Measurements from ENCODE around the gene PNPLA6.

DNA sequence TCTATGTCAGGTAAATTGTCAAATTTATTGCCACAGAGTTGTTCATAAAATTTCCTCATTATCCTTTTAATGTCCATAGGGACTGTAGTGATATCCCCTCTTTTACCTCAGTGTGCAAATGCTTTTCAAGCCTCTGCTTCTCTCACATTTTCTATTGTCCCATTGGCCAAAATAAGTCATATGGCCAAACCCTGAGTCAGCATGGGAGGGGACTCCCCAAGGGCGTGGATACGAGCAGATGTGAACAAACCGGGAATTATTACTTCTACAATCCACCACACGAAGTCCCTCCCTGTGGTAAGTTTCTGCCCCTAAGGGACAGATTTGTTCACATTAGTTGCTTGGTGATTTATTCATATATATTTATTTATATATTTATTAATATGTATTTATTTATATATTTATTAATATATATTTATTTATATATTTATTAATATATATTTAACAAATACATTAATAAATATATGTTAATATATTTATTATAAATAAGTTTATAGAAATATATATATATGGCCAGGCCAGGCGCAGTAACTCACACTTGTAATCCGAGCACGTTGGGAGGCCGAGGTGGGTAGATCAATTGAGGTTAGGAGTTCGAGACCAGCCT is 40.0 kb downstream of the PNPLA6 start:
- TF ChIP-seq POLR2A (IDR thresholded peaks at IDR 0.05), result no peak
- TF ChIP-seq, protein P1, sequence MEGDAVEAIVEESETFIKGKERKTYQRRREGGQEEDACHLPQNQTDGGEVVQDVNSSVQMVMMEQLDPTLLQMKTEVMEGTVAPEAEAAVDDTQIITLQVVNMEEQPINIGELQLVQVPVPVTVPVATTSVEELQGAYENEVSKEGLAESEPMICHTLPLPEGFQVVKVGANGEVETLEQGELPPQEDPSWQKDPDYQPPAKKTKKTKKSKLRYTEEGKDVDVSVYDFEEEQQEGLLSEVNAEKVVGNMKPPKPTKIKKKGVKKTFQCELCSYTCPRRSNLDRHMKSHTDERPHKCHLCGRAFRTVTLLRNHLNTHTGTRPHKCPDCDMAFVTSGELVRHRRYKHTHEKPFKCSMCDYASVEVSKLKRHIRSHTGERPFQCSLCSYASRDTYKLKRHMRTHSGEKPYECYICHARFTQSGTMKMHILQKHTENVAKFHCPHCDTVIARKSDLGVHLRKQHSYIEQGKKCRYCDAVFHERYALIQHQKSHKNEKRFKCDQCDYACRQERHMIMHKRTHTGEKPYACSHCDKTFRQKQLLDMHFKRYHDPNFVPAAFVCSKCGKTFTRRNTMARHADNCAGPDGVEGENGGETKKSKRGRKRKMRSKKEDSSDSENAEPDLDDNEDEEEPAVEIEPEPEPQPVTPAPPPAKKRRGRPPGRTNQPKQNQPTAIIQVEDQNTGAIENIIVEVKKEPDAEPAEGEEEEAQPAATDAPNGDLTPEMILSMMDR (IDR thresholded peaks at IDR 0.05), result no peak
